SU-DHL-6 (cell line): ENCODE results near the gene MYL6.

Experiments
- EZH2phosphoT487 ChIP-seq: fragments of 200-600 bp; sonication (generic), shearing (Covaris generic); conservative IDR thresholded peaks from 2 replicates; pipeline ENCODE4 v1.6.1; 2018; ENCODE audit warnings: mild to moderate bottlenecking, antibody characterized with exemption, low read length, moderate library complexity, mixed read lengths
- TF ChIP-seq, protein P1 (sequence below): fragments of 200-600 bp; sonication (generic); IDR thresholded peaks from one replicate; pipeline ENCODE4 v1.5.1; 2017; ENCODE audit warnings: antibody characterized with exemption, mild to moderate bottlenecking, low read length, moderate library complexity; ENCODE audit not compliant: insufficient read depth, poor library complexity, severe bottlenecking

DNA sequence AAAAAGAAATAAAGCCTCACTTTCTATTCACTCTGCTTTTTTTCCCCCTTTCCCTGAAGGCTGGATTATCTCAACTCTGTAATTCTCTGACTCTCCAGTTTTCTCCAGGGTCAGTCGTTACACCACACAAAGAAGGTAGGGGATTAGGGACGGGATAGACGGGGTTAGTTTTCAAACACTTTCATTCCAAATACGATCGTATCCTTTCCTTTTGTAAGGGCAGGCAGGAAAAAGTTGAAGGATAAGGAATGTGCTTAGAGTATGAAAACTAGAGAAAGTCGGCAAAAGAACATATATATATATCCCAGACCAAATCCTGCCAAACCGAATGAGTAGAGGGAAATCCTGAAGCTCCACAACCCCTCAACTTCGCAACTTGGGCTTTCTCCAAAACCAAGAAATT lies 30.7 kb upstream of the MYL6 start:
- no peak for TF ChIP-seq EZH2phosphoT487
- TF ChIP-seq, protein P1, sequence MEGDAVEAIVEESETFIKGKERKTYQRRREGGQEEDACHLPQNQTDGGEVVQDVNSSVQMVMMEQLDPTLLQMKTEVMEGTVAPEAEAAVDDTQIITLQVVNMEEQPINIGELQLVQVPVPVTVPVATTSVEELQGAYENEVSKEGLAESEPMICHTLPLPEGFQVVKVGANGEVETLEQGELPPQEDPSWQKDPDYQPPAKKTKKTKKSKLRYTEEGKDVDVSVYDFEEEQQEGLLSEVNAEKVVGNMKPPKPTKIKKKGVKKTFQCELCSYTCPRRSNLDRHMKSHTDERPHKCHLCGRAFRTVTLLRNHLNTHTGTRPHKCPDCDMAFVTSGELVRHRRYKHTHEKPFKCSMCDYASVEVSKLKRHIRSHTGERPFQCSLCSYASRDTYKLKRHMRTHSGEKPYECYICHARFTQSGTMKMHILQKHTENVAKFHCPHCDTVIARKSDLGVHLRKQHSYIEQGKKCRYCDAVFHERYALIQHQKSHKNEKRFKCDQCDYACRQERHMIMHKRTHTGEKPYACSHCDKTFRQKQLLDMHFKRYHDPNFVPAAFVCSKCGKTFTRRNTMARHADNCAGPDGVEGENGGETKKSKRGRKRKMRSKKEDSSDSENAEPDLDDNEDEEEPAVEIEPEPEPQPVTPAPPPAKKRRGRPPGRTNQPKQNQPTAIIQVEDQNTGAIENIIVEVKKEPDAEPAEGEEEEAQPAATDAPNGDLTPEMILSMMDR, result no peak
